GM23248 (cell line): ENCODE results near the gene GAPVD1. TPM values are rescaled to one million over a fixed set of nuclear protein-coding genes. Genes with fewer than 3 reads are reported as not detected.

ENCODE experiments used
- DNase-seq: peaks from one replicate; pipeline ENCODE4 v3.0.0-alpha.2; 2015
- H2AFZ ChIP-seq: fragments of 200-600 bp; sonication (generic); 2 replicates; pipeline ENCODE4 v1.6.1; 2016; ENCODE audit warnings: antibody characterized with exemption
- H3F3A ChIP-seq: fragments of 200-600 bp; sonication (generic); 2 replicates; pipeline ENCODE4 v1.6.1; 2016; ENCODE audit warnings: mild to moderate bottlenecking, antibody characterized with exemption, mixed run types; ENCODE audit not compliant: insufficient read depth
- H3K27ac ChIP-seq: fragments of 200-600 bp; sonication (generic); 2 replicates; pipeline ENCODE4 v1.5.1; 2016; ENCODE audit warnings: mild to moderate bottlenecking
- H3K27me3 ChIP-seq: fragments of 200-600 bp; sonication (generic); replicated peaks from 2 replicates; pipeline ENCODE4 v1.6.1; 2016; ENCODE audit warnings: mild to moderate bottlenecking; ENCODE audit not compliant: insufficient read depth
- H3K36me3 ChIP-seq: fragments of 200-600 bp; sonication (generic); 2 replicates; pipeline ENCODE4 v1.6.1; 2016; ENCODE audit warnings: low read depth, mild to moderate bottlenecking
- H3K4me1 ChIP-seq: fragments of 200-600 bp; sonication (generic); 2 replicates; pipeline ENCODE4 v1.6.1; 2016; ENCODE audit warnings: mild to moderate bottlenecking; ENCODE audit not compliant: insufficient read depth
- H3K4me2 ChIP-seq: fragments of 200-600 bp; sonication (generic); one replicate; pipeline ENCODE4 v1.6.1; 2016; ENCODE audit warnings: mild to moderate bottlenecking; ENCODE audit not compliant: unreplicated experiment
- H3K4me3 ChIP-seq: fragments of 200-600 bp; sonication (generic); 2 replicates; pipeline ENCODE4 v1.5.1; 2016; ENCODE audit warnings: mild to moderate bottlenecking
- H3K79me2 ChIP-seq: fragments of 200-600 bp; sonication (generic); 2 replicates; pipeline ENCODE4 v1.6.1; 2016; ENCODE audit warnings: mild to moderate bottlenecking; ENCODE audit not compliant: insufficient read depth
- H3K9ac ChIP-seq: fragments of 200-600 bp; sonication (generic); 2 replicates; pipeline ENCODE4 v1.6.1; 2016; ENCODE audit warnings: mild to moderate bottlenecking
- H3K9me2 ChIP-seq: fragments of 200-600 bp; sonication (generic); 2 replicates; pipeline ENCODE4 v1.6.1; 2016; ENCODE audit warnings: mixed run types, mild to moderate bottlenecking, moderate library complexity; ENCODE audit not compliant: insufficient read depth
- H3K9me3 ChIP-seq: fragments of 200-600 bp; sonication (generic); one replicate; pipeline ENCODE4 v1.6.1; 2017; ENCODE audit warnings: low read depth
- H4K20me1 ChIP-seq: fragments of 200-600 bp; sonication (generic); 2 replicates; pipeline ENCODE4 v1.6.0; 2016; ENCODE audit not compliant: insufficient read depth
- EZH2 ChIP-seq: fragments of 200-600 bp; sonication (generic); IDR thresholded peaks from 2 replicates; pipeline ENCODE4 v1.6.1; 2018; ENCODE audit warnings: antibody characterized with exemption, mild to moderate bottlenecking; ENCODE audit not compliant: insufficient read depth, poor library complexity, severe bottlenecking
- EZH2phosphoT487 ChIP-seq: fragments of 200-600 bp; sonication (generic); IDR thresholded peaks from 2 replicates; pipeline ENCODE4 v1.6.1; 2018; ENCODE audit warnings: antibody characterized with exemption, moderate library complexity, mild to moderate bottlenecking, low read depth; ENCODE audit not compliant: insufficient read depth
- WGBS, 2 experiments: methylation state at CpG; one replicate each; pipeline ENCODE4 v1.1.6; 2015 to 2017; ENCODE audit warnings: low lambda C conversion rate in 2 of 2, low coverage in 1 of 2; ENCODE audit errors: missing lambda C conversion rate in 2 of 2; 5-methylcytosine and 5-hydroxymethylcytosine counted together
- in situ Hi-C: fragments of 300-500 bp; cut with MboI; formaldehyde crosslinking; loops from 2 replicates; pipeline ENCODE4 v1.15.0; 2020
- polyA plus RNA-seq: library from polyadenylated mRNA; unstranded; fragments of >200 nt; fragmentation: Nextera tagmentation; extraction: Ambion mirVana; gene quantifications from 2 replicates; pipeline ENCODE4 v1.2.1, GENCODE V29; 2016
- total RNA-seq: library from RNA; depleted of rRNA; stranded (reverse); fragments of >200 nt; shearing (Covaris generic); gene quantifications from 2 replicates; pipeline ENCODE4 v1.2.3, GENCODE V29; 2014

Gene GAPVD1
- total and polyA plus RNA-seq, 2 experiments from 2014 or later = 33.6 to 39.5 TPM

GRCh38 chr9:125325826-125326225 lies 64.2 kb downstream of the GAPVD1 start:
- H3K4me2 ChIP-seq = no peak overlapping the region
- H2AFZ ChIP-seq = no peak overlapping the region
- TF ChIP-seq EZH2 (no peak), EZH2phosphoT487 (no peak)
- peaks cover 8% of the 10 kb centered on the region for H3K4me1 ChIP-seq
- H3K36me3 ChIP-seq = peaks cover 51% of the 10 kb centered on the region
- no peaks in the 10 kb centered on the region for H3K27me3 ChIP-seq
- no peaks in the 10 kb centered on the region for H3K9me2 ChIP-seq
- H3K9ac ChIP-seq = no peak overlapping the region
- peak; percentile 17 for DNase-seq
- 0 out of 2 replicates have a peak, but pooled peaks cover 8% of the 10 kb centered on the region for H4K20me1 ChIP-seq
- H3K9me3 ChIP-seq = no peaks in the 10 kb centered on the region
- in situ Hi-C loops = no loop called here
- peaks cover 9% of the 10 kb centered on the region; the same call in 1 of the 2 replicates for H3K79me2 ChIP-seq
- no peak overlapping the region for H3K4me3 ChIP-seq
- 76 to 81% methylated on average over 2 of the region's 2 CpGs for WGBS, 2 experiments
- peaks cover 39% of the 10 kb centered on the region for H3F3A ChIP-seq
- no peak overlapping the region for H3K27ac ChIP-seq

GRCh38 chr9:125329978-125330377 lies 68.4 kb downstream of the GAPVD1 start:
- H3K4me2 ChIP-seq = no peak overlapping the region
- in situ Hi-C loops = no loop called here
- peaks cover 9% of the 10 kb centered on the region; the same call in 1 of the 2 replicates for H3K79me2 ChIP-seq
- no peak overlapping the region for H2AFZ ChIP-seq
- H3K9ac ChIP-seq = no peak overlapping the region
- H3K4me1 ChIP-seq = peaks cover 8% of the 10 kb centered on the region
- H3F3A ChIP-seq = peaks cover 33% of the 10 kb centered on the region
- H3K4me3 ChIP-seq = no peak overlapping the region
- H3K27me3 ChIP-seq = no peaks in the 10 kb centered on the region
- DNase-seq = peak; percentile 1
- TF ChIP-seq EZH2 (no peak), EZH2phosphoT487 (no peak)
- H3K9me2 ChIP-seq = no peaks in the 10 kb centered on the region
- H4K20me1 ChIP-seq = 0 out of 2 replicates have a peak, but pooled peaks cover 8% of the 10 kb centered on the region
- no peak overlapping the region for H3K27ac ChIP-seq
- peaks cover 69% of the 10 kb centered on the region for H3K36me3 ChIP-seq
- H3K9me3 ChIP-seq = no peaks in the 10 kb centered on the region

- Histone ChIP-seq H3K79me2 (peaks cover 9% of the 10 kb centered on the region; the same call in 1 of the 2 replicates), H3F3A (peaks cover 30% of the 10 kb centered on the region), H3K9me2 (no peaks in the 10 kb centered on the region), H3K36me3 (peaks cover 67% of the 10 kb centered on the region), H4K20me1 (0 out of 2 replicates have a peak, but pooled peaks cover 8% of the 10 kb centered on the region), H3K27me3 (no peaks in the 10 kb centered on the region), H3K27ac (no peak overlapping the region), H3K4me3 (no peak overlapping the region), H3K4me1 (peaks cover 8% of the 10 kb centered on the region), H2AFZ (no peak overlapping the region), H3K4me2 (no peak overlapping the region), H3K9me3 (no peaks in the 10 kb centered on the region), H3K9ac (no peak overlapping the region)
- 95 to 100% methylated on average over 2 of the region's 2 CpGs for whole genome bisulfite sequencing, 2 experiments
- in situ Hi-C loops = no loop called here
- TF ChIP-seq EZH2 (no peak), EZH2phosphoT487 (no peak)
- no peak for DNase-seq
These were observed 69.0 kb downstream of the GAPVD1 start for GRCh38 chr9:125330587-125330986.

- Histone ChIP-seq H3K36me3 (peaks cover 59% of the 10 kb centered on the region), H3K9me2 (no peaks in the 10 kb centered on the region), H3K79me2 (no peaks in the 10 kb centered on the region), H2AFZ (no peak overlapping the region), H3K9me3 (no peaks in the 10 kb centered on the region), H3F3A (peaks cover 15% of the 10 kb centered on the region), H3K4me3 (no peak overlapping the region), H3K27me3 (no peaks in the 10 kb centered on the region), H3K9ac (no peak overlapping the region), H3K4me1 (peaks cover 8% of the 10 kb centered on the region), H3K4me2 (no peak overlapping the region), H3K27ac (no peak overlapping the region), H4K20me1 (0 out of 2 replicates have a peak, but pooled peaks cover 8% of the 10 kb centered on the region)
- in situ Hi-C loops = no loop called here
- WGBS, 2 experiments = 94 to 97% methylated on average over 3 of the region's 3 CpGs
- TF ChIP-seq EZH2 (no peak), EZH2phosphoT487 (no peak)
- DNase-seq = no peak
These were observed 70.9 kb downstream of the GAPVD1 start for GRCh38 chr9:125332527-125332926.

GRCh38 chr9:125337236-125337635 lies 75.6 kb downstream of the GAPVD1 start:
- peaks cover 67% of the 10 kb centered on the region for H3K36me3 ChIP-seq
- no peak for TF ChIP-seq EZH2
- TF ChIP-seq EZH2phosphoT487 = no peak
- no peaks in the 10 kb centered on the region for H3F3A ChIP-seq
- H3K4me1 ChIP-seq = no peaks in the 10 kb centered on the region
- no peak for DNase-seq
- H3K27ac ChIP-seq = no peak overlapping the region
- H4K20me1 ChIP-seq = no peaks in the 10 kb centered on the region
- in situ Hi-C loops = no loop called here
- 0 out of 2 replicates have a peak, but pooled peaks cover 2% of the 10 kb centered on the region for H3K79me2 ChIP-seq
- no peak overlapping the region for H3K9ac ChIP-seq
- H2AFZ ChIP-seq = no peak overlapping the region
- 85 to 86% methylated on average over 8 of the region's 8 CpGs for WGBS, 2 experiments
- no peaks in the 10 kb centered on the region for H3K9me3 ChIP-seq
- H3K27me3 ChIP-seq = no peaks in the 10 kb centered on the region
- H3K4me3 ChIP-seq = no peak overlapping the region
- H3K9me2 ChIP-seq = no peaks in the 10 kb centered on the region
- no peak overlapping the region for H3K4me2 ChIP-seq
